ENCODE results near the gene KIAA1549. TPM values are rescaled to one million over a fixed set of nuclear protein-coding genes. Genes with fewer than 3 reads are reported as not detected.

The KIAA1549 gene
- total RNA-seq, 4 donors from 2014 or later = 0.93 to 3.8 (median 2.0) TPM

DNA sequence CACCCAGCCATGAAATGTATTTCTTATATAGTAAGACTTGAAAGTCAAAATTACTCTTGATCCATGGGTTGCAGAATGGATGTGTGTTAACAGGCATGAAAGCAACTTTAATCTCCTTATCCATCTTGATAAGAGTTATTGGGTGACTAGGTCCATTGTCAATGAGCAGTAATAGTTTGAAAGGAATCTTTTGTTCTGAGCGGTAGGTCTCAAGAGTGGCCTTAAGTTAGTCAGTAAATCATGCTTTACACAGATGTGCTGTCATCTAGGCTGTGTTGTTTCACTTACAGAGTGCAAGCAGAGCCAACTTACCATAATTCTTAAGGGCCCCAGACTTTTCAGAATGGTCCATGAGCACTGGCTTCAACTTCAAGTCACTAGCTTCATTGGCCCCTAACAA lies 51.2 kb downstream of the KIAA1549 start:
- peaks cover 0 to 6% (median 0%) of the 10 kb centered on the region in 3 donors for H3K4me1 ChIP-seq
- no peak for ATAC-seq
- no peak overlapping the region for H3K4me3 ChIP-seq
- no peaks in the 10 kb centered on the region for H3K36me3 ChIP-seq
- no peaks in the 10 kb centered on the region for H3K27me3 ChIP-seq
- no peak overlapping the region for H3K27ac ChIP-seq
- 100% methylated on average over 1 of the region's 1 CpG for WGBS, 2 donors (ENCODE audit: low coverage in 1 of 2)
- TF ChIP-seq EP300 (IDR thresholded peaks at IDR 0.05) (no peak), POLR2A (IDR thresholded peaks at IDR 0.05) (no peak), POLR2AphosphoS5 (IDR thresholded peaks at IDR 0.05) (no peak)
- TF ChIP-seq, protein P1, sequence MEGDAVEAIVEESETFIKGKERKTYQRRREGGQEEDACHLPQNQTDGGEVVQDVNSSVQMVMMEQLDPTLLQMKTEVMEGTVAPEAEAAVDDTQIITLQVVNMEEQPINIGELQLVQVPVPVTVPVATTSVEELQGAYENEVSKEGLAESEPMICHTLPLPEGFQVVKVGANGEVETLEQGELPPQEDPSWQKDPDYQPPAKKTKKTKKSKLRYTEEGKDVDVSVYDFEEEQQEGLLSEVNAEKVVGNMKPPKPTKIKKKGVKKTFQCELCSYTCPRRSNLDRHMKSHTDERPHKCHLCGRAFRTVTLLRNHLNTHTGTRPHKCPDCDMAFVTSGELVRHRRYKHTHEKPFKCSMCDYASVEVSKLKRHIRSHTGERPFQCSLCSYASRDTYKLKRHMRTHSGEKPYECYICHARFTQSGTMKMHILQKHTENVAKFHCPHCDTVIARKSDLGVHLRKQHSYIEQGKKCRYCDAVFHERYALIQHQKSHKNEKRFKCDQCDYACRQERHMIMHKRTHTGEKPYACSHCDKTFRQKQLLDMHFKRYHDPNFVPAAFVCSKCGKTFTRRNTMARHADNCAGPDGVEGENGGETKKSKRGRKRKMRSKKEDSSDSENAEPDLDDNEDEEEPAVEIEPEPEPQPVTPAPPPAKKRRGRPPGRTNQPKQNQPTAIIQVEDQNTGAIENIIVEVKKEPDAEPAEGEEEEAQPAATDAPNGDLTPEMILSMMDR (IDR thresholded peaks at IDR 0.05) = no peak
- no peaks in the 10 kb centered on the region for H3K9me3 ChIP-seq

DNA sequence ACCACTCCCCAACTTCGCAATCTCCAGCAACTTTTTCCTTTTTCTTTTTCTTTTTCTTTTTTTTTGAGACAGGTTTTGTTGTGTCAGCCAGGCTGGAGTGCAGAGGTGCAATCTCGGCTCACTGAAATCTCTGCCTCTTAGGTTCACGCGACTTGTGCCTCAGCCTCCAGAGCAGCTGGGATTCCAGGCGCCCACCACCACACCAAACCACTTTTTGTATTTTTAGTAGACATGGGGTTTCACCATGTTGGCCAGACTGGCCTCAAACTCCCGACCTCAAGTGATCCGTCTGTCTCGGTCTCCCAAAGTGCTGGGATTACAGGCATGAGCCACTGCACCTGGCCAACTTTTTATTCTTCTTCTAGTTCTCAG lies 55.0 kb downstream of the KIAA1549 start:
- Histone ChIP-seq H3K27me3 (no peaks in the 10 kb centered on the region), H3K4me3 (no peak overlapping the region), H3K27ac (no peak overlapping the region), H3K36me3 (no peaks in the 10 kb centered on the region), H3K9me3 (no peaks in the 10 kb centered on the region), H3K4me1 (no peaks in the 10 kb centered on the region)
- 90 to 99% methylated on average over 8 of the region's 8 CpGs for WGBS, 2 donors (ENCODE audit: low coverage in 1 of 2)
- ATAC-seq = no peak
- TF ChIP-seq POLR2A (IDR thresholded peaks at IDR 0.05) (no peak), POLR2AphosphoS5 (IDR thresholded peaks at IDR 0.05) (no peak), EP300 (IDR thresholded peaks at IDR 0.05) (no peak)
- TF ChIP-seq, protein P1 (IDR thresholded peaks at IDR 0.05) = no peak

DNA sequence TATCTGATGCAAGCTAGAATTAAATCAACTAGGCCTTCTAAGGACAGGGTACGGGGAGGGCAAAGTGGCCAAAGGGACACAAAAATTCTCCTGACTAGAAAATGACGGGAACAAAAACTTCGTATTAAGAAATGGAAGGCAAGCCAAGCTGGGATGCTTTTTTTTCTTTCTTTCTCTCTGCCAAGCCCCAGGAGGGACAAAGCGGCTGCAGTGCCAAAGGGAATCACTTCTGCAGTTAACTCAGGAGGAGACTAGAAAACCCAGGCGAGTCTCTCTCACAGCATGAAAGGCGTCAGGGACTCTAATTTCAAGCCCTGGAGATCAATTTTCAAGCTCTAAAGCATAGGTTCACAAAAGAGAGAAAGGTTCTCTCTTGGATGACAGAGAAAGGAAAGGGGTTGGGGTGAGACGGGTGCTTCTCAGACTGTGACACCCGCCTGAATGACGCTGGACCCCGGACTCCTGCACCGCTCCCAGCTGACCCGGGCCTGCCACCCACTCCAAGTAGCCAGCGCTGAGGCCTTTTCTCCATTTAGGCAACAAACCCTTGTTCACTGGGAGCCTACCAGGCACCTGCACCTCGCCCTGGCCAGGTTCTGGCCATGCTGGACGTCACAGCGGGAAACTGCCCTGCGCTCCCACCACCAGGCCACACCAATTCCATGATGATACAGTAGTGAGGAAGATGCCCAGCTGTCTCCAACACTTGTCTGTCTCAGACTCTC lies 56.5 kb downstream of the KIAA1549 start:
- H3K27me3 ChIP-seq = no peaks in the 10 kb centered on the region
- H3K4me1 ChIP-seq = no peaks in the 10 kb centered on the region
- ATAC-seq = no peak
- WGBS, 2 donors (ENCODE audit: low coverage in 1 of 2) = 51 to 66% methylated on average over 7 to 10 of the region's 17 CpGs
- no peak overlapping the region for H3K27ac ChIP-seq
- no peak overlapping the region for H3K4me3 ChIP-seq
- TF ChIP-seq EP300 (IDR thresholded peaks at IDR 0.05) = no peak
- no peak for TF ChIP-seq POLR2AphosphoS5 (IDR thresholded peaks at IDR 0.05)
- no peak for TF ChIP-seq POLR2A (IDR thresholded peaks at IDR 0.05)
- TF ChIP-seq, protein P1 (IDR thresholded peaks at IDR 0.05) = no peak
- H3K36me3 ChIP-seq = no peaks in the 10 kb centered on the region
- no peaks in the 10 kb centered on the region for H3K9me3 ChIP-seq

DNA sequence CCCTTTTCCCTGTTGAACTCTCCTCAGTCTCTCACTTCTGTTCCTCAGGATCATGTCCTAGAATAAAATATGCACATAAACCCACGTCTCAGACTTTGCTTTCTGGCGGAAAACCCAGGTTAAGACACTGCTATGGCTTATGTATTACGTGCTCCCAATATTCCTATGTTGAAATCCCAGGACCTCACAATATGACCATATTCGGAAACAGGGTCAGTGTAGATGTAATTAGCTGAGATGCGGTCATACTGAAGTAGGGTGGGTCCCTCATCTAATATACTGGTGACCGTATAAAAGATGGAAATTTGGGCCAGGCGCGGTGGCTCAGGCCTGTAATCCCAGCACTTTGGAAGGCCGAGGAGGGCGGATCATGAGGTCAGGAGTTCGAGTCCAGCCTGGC lies 59.9 kb downstream of the KIAA1549 start:
- H3K4me1 ChIP-seq = no peaks in the 10 kb centered on the region
- WGBS, 2 donors (ENCODE audit: low coverage in 1 of 2) = 68 to 95% methylated on average over 4 to 5 of the region's 11 CpGs
- no peak for ATAC-seq

More for the DNA sequence above, 59.9 kb downstream of the KIAA1549 start:
- no peak overlapping the region for H3K4me3 ChIP-seq
- no peak overlapping the region for H3K27ac ChIP-seq
- TF ChIP-seq, protein P1 (IDR thresholded peaks at IDR 0.05) = no peak
- TF ChIP-seq EP300 (IDR thresholded peaks at IDR 0.05) = no peak
- TF ChIP-seq POLR2AphosphoS5 (IDR thresholded peaks at IDR 0.05) = no peak
- no peak for TF ChIP-seq POLR2A (IDR thresholded peaks at IDR 0.05)
- H3K27me3 ChIP-seq = no peaks in the 10 kb centered on the region
- no peaks in the 10 kb centered on the region for H3K9me3 ChIP-seq
- peaks cover 0 to 20% of the 10 kb centered on the region in 2 donors for H3K36me3 ChIP-seq

Data from gastroesophageal sphincter (tissue), 4 donors.